HFFc6 (cell line): ENCODE measurements around the gene PLXDC2. TPM values are rescaled to one million over a fixed set of nuclear protein-coding genes. Genes with fewer than 3 reads are reported as not detected.

Experiments
- DNase-seq: peaks from one replicate; pipeline ENCODE4 v3.0.0-alpha.2; 2018
- H3K27ac Mint-ChIP-seq: 2 replicates; pipeline ENCODE4 v1.8.0; 2020; ENCODE audit warnings: mild to moderate bottlenecking, mixed read lengths
- H3K27me3 Mint-ChIP-seq: 2 replicates; pipeline ENCODE4 v1.8.0; 2021; ENCODE audit warnings: mild to moderate bottlenecking, moderate library complexity, mixed read lengths; ENCODE audit not compliant: insufficient read depth
- H3K36me3 Mint-ChIP-seq: 2 replicates; pipeline ENCODE4 v1.8.0; 2021; ENCODE audit warnings: low read depth, mixed read lengths
- H3K4me1 Mint-ChIP-seq: 2 replicates; pipeline ENCODE4 v1.8.0; 2020; ENCODE audit warnings: low read depth, mixed read lengths
- H3K4me3 Mint-ChIP-seq: 2 replicates; pipeline ENCODE4 v1.8.0; 2020; ENCODE audit warnings: mild to moderate bottlenecking, moderate library complexity, mixed read lengths
- H3K9me3 Mint-ChIP-seq: 2 replicates; pipeline ENCODE4 v1.8.0; 2020; ENCODE audit warnings: mild to moderate bottlenecking, mixed read lengths
- CTCF ChIP-seq: fragments of 200-600 bp; sonication (generic); IDR thresholded peaks from 2 replicates; pipeline ENCODE4 v1.5.0; 2021; ENCODE audit warnings: antibody characterized with exemption, mild to moderate bottlenecking
- total RNA-seq, 6 experiments: library from RNA; stranded (reverse); fragmentation: NEBNext Ultra II Directional; extraction: Animal tissue kit (Norgen Biotek cat#: 25700); gene quantifications; 2 replicates in 1 of 6; 3 replicates in 5 of 6; pipeline ENCODE4 v1.2.3, GENCODE V29; 2021

The PLXDC2 gene
- total RNA-seq, 6 experiments from 2014 or later, result 0.17 to 2.3 (median 0.36) TPM

GRCh38 chr10:19947656-19948055 lies 131.4 kb downstream of the PLXDC2 start:
- peaks cover 56% of the 10 kb centered on the region for H3K9me3 Mint-ChIP-seq
- no peak overlapping the region for H3K4me3 Mint-ChIP-seq
- H3K27ac Mint-ChIP-seq, result no peak overlapping the region
- no peaks in the 10 kb centered on the region for H3K27me3 Mint-ChIP-seq
- no peak for TF ChIP-seq CTCF
- DNase-seq, result no peak
- H3K36me3 Mint-ChIP-seq, result no peaks in the 10 kb centered on the region; the same call in 1 of the 2 replicates
- no peaks in the 10 kb centered on the region for H3K4me1 Mint-ChIP-seq

- Mint-ChIP-seq H3K4me3 (no peak overlapping the region), H3K27me3 (no peaks in the 10 kb centered on the region), H3K27ac (no peak overlapping the region), H3K9me3 (peaks cover 48% of the 10 kb centered on the region), H3K4me1 (no peaks in the 10 kb centered on the region), H3K36me3 (no peaks in the 10 kb centered on the region)
- no peak for TF ChIP-seq CTCF
- no peak for DNase-seq
These were observed 136.2 kb downstream of the PLXDC2 start for GRCh38 chr10:19952224-19953010.

GRCh38 chr10:19954601-19955000 lies 138.4 kb downstream of the PLXDC2 start:
- no peaks in the 10 kb centered on the region for H3K36me3 Mint-ChIP-seq
- H3K4me1 Mint-ChIP-seq, result no peaks in the 10 kb centered on the region
- TF ChIP-seq CTCF, result no peak
- peaks cover 41% of the 10 kb centered on the region for H3K9me3 Mint-ChIP-seq
- H3K27ac Mint-ChIP-seq, result no peak overlapping the region
- H3K27me3 Mint-ChIP-seq, result no peaks in the 10 kb centered on the region
- no peak overlapping the region for H3K4me3 Mint-ChIP-seq
- no peak for DNase-seq

- H3K9me3 Mint-ChIP-seq, result peaks cover 55% of the 10 kb centered on the region
- no peak overlapping the region for H3K4me3 Mint-ChIP-seq
- H3K27ac Mint-ChIP-seq, result no peak overlapping the region
- peaks cover 4% of the 10 kb centered on the region; the same call in 1 of the 2 replicates for H3K36me3 Mint-ChIP-seq
- no peaks in the 10 kb centered on the region for H3K4me1 Mint-ChIP-seq
- no peaks in the 10 kb centered on the region; the same call in 1 of the 2 replicates for H3K27me3 Mint-ChIP-seq
- TF ChIP-seq CTCF, result no peak
- DNase-seq, result no peak
These were observed 140.3 kb downstream of the PLXDC2 start for GRCh38 chr10:19956516-19957032.

- no peak for DNase-seq
- H3K4me3 Mint-ChIP-seq, result no peak overlapping the region
- no peaks in the 10 kb centered on the region for H3K4me1 Mint-ChIP-seq
- peaks cover 4% of the 10 kb centered on the region; the same call in 1 of the 2 replicates for H3K36me3 Mint-ChIP-seq
- no peak overlapping the region for H3K27ac Mint-ChIP-seq
- no peaks in the 10 kb centered on the region; the same call in 1 of the 2 replicates for H3K27me3 Mint-ChIP-seq
- TF ChIP-seq CTCF, result no peak
- H3K9me3 Mint-ChIP-seq, result peaks cover 64% of the 10 kb centered on the region
These were observed 142.6 kb downstream of the PLXDC2 start for GRCh38 chr10:19958787-19959186.
